Omental fat pad (tissue), 4 donors: ENCODE measurements around the gene AOC1. TPM values are rescaled to one million over a fixed set of nuclear protein-coding genes. Genes with fewer than 3 reads are reported as not detected.

Source experiments
- ATAC-seq: fragments of 150-250 bp; one replicate; pipeline ENCODE4 v1.9.1; 2016; ENCODE audit warnings: mild to moderate bottlenecking, moderate library complexity; ENCODE audit not compliant: low FRiP score
- DNase-seq: peaks from one replicate; pipeline ENCODE4 v3.0.0-alpha.2; 2019; ENCODE audit warnings: low spot score
- CTCF ChIP-seq, 3 donors: fragments of 450-650 bp; IDR thresholded peaks; one replicate each; pipeline ENCODE4 v1.5.1; 2016 to 2017; ENCODE audit warnings: antibody characterized with exemption in 3 of 3, mild to moderate bottlenecking in 3 of 3, moderate library complexity in 2 of 3
- total RNA-seq, 4 donors: library from RNA; depleted of rRNA; stranded (reverse); fragments of >200 nt; gene quantifications; one replicate each; pipeline ENCODE4 v1.1.0, GENCODE V29; 2016

The AOC1 gene
- total RNA-seq, 4 donors from 2014 or later: not detected

- TF ChIP-seq CTCF (IDR thresholded peaks at IDR 0.05): no peak
- ATAC-seq (no peak), DNase-seq (no peak)
These were observed 5.1 kb downstream of the AOC1 start for GRCh38 chr7:150857276-150858055.

- ATAC-seq (no peak), DNase-seq (no peak)
- no peak for TF ChIP-seq CTCF (IDR thresholded peaks at IDR 0.05)
These were observed 6.2 kb downstream of the AOC1 start for GRCh38 chr7:150858236-150859197.

GRCh38 chr7:150860291-150860977 lies 8.1 kb downstream of the AOC1 start:
- ATAC-seq (no peak), DNase-seq (no peak)
- TF ChIP-seq CTCF (IDR thresholded peaks at IDR 0.05): no peak

- DNase-seq (no peak), ATAC-seq (no peak)
- no peak for TF ChIP-seq CTCF (IDR thresholded peaks at IDR 0.05)
These were observed 8.6 kb downstream of the AOC1 start for GRCh38 chr7:150860978-150861295.

GRCh38 chr7:150862356-150862755 lies 10.0 kb downstream of the AOC1 start:
- no peak for TF ChIP-seq CTCF (IDR thresholded peaks at IDR 0.05)
- DNase-seq (no peak), ATAC-seq (no peak)

- DNase-seq (no peak), ATAC-seq (no peak)
- no peak for TF ChIP-seq CTCF (IDR thresholded peaks at IDR 0.05)
These were observed 11.6 kb downstream of the AOC1 start for GRCh38 chr7:150863946-150864345.
